DMS53 treated with DMSO at 0.1 percent for 48 hours (cell line): ENCODE measurements around the gene ACVR1B.

Experiments
- DNase-seq: peaks from one replicate; lab custom pipeline; 2025; ENCODE audit not compliant: unreplicated experiment; lab: John Stamatoyannopoulos, UW

The ACVR1B gene

DNA sequence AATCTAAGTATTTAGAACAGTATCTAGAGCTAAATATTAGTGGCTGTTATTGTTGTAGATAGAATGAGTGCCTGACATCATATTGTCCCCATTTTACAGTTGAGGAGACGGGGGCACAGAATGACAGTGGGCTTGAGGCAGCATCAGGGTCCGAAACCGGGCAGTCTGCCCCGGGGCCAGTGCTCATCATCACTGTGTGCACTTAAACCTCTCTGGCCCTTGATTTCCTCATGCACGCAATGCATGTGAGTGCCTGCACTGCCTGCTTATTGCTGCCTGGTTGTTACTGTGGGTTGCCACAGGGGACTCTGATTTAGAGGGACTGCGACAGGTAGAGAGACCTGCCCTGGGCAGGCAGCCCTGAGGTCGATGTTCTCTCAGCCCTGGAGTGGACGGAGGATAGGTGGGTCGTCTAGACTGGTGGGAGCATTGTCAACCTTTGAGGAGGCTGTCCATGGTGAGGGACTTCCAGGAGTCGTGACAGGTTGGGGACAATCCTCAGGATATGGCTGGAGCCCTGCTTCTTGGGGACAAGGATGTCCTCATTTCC, 34.4 kb upstream of the ACVR1B start:
- no peak for DNase-seq

DNA sequence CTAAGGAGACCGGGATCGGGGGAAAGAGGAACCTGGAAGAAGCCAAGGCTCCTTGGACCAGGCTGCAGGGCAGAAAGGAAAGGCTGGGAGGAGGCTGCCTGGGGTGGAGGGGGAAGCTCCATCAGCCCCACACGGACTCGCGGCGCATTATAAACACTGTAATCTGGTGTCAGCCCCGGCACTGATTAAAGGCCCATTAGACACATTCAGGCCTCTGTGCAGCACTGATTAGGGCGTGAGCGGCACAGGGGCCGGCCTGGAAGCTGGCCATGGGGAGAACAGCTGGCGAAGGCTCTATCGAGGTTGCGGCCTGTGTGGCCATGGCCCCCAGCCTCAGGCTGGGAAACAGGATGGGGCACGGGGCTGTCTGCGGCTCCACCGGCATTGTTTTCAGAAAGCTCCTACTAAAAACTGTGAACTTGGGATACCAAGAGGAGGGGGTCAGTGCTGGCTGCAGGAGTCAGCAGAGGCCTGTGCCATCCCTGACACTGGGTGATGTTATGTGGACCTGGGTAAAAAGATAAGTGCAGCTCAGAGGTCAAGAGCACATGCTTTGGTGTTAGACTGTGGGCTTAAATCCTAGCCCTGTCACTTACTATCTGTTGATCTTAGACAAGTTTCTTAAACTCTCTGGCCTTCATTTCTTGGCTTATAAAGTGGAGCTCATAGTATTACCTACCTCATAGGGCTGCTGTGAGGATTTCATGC, 33.6 kb upstream of the ACVR1B start:
- no peak for DNase-seq

DNA sequence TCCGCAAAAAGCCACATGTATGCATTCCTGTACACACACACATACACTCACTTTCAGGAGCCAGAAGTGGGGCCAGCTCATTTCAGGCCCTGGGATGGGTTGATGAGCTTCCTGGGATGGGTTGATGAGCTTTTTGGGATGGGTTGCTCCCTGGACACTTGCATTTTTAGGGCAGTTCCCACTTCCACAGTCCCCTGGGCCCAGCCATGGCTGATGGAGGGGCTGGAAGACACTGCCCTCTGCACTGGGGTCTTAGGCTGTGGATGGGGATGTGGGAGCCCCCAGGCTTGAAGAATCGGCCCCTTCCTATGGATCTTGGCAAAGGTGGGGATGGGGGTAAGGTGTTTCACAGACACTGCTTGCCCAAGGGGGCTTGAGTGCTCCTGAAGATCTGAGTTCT, 31.5 kb upstream of the ACVR1B start:
- no peak for DNase-seq

DNA sequence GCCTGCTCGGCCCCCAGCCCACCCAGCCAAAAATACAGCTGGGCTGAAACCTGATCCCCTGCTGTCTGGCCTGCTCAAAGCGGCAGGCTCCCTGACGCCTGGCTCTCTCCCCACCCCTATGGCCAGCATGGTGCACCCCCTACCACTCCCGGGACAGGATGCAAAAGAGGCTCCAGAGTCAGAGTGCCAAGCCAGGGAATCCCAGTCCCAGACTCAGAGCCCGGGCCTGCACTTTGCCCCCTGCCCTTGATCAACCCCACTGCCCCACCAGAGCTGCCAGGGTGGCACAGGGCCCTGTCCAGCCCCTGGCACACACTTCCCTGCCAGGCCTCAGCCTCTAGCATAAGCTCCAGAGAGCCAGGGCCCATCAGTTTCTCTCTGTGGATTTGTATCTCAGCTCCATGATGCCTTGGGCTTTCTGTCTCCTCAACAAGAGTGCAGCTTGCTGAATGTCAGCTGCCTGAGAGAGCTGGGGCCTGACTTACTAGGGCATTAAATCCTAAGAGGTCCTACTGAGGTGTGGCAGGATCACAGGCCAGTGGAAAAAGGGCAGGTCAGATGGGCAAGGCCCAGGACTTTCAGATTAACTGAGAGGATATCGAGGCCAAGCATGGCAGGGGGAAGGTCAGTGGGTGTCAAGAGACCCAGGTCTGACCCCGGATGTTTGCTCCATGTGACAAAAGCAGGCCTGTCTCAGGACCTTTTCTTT, 30.3 kb upstream of the ACVR1B start:
- no peak for DNase-seq

DNA sequence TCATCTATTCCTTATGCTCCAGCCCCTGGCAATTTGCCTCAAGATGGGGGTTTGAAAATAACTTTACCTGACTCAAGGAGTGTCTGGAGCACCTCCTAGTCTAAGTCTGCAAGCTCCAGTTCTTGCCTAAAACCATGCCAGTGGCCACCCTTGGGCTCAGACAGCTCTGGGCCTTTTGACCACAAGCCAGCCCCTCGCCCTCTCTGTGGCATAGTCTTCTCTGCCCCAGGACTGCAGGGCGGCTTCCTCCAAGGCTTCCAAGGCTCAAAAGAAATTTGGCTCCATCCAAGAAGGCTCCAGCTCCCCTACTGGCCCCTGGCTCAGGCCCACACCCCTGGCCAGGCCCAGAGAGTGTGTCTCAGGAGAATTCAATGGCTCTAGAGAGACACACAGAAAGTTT, 29.4 kb upstream of the ACVR1B start:
- DNase-seq, result no peak

DNA sequence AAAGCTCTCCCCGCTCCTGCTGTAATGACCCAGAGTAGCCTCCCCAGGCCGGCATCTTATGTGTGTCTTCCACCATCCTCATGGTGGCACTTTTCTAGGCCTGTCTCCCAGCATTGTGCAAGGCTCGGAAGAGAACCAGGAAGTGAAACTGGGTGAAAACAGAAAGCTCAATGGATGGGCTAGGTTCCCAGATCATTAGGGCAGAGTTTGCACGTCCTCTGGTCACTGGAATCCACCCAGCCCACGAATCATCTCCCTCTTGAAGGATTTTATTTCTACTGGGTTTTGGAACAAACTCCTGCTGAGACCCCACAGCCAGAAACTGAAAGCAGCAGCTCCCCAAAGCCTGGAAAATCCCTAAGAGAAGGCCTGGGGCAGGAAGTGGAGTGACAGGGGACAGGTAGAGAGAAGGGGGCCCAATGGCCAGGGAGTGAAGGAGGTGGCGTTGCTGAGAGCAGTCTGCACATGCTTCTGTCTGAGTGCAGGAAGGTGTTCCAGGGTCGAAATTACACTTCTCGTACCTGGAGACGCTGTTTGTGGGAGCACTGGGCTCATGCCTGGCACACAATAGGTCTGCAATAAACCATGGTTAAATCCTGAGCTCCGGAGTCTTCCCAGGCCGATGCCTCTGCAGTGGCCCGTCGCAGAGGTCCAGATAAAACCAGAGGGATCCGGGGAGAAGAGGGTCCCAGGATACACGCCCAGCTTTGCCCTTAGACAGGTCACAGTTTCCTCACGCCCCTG, 28.6 kb upstream of the ACVR1B start:
- no peak for DNase-seq

DNA sequence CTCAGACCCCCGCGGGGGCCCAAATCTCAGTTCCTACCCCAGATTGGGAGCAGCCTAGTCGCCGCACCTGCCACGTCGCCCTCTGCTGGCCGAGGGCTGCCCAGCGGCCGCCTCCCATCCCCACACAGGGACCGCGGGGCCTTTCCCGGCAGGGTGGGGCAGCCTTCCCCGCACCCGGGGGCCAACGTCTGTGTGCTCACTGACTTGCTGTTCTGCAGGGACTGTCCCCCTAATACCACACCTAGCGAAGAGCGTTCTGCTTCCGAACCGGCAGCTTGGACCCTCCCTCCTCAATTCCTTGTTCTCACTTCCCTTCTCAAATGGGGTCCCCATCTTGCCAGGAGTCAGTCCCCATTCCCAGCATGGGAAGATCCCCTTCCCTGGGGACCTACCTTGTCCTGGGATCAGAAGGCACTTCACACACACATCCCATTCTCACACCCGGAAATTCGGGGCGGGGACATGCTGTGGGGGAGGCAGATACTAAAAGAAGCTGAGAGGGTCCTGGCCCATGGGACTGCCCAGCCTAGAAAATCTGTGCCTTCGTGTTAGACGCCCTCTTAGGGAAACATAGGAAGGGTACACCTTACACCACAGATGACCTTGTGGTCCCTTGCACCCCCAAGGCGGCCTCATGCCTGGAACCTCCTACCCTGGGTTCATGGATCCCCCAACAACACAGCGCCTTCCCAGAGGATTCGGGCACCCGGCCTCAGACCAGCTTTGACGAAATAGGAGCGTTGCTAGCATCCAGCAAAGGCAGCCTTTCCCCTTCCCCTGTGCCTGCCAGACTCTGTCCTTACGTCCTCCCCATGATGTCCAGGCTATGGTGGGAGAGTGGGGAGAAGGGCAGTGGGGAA, 27.8 kb upstream of the ACVR1B start:
- no peak for DNase-seq

DNA sequence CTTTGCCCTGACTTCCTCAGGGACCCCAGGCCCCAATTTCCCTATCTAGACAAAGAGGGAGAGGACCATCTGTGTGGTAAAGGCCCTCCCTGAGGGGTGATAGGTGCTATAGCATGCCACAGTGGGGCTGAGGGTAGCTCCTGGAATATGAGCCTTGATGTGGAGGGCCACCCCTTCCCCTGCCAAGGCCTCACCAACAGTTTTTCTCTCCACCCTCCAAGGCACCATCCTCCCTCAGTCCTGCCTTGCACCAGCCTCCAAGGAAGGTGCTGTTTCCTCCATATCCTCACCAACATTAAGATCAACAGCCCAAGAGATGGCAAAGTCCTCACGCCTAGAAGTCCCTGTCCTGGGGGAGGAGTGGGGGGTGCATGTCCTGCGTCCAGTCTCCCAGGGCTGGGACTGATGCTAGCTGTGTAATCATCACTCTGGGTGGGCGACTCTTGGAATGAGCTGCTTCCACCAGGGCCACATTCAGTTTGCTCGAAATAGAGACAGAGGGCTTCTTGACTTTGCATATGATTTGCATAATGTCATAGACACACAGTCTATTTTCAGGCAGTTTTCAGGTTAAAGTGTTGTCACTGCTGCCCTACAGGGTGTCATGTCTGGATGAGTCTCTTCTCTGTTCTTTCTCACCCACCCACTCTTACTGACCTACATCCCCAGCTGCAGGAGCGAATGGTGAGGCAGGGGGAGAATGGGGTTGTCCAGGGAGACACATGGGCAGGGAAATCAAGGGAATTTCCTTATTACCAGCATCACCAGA, 26.8 kb upstream of the ACVR1B start:
- DNase-seq, result no peak

DNA sequence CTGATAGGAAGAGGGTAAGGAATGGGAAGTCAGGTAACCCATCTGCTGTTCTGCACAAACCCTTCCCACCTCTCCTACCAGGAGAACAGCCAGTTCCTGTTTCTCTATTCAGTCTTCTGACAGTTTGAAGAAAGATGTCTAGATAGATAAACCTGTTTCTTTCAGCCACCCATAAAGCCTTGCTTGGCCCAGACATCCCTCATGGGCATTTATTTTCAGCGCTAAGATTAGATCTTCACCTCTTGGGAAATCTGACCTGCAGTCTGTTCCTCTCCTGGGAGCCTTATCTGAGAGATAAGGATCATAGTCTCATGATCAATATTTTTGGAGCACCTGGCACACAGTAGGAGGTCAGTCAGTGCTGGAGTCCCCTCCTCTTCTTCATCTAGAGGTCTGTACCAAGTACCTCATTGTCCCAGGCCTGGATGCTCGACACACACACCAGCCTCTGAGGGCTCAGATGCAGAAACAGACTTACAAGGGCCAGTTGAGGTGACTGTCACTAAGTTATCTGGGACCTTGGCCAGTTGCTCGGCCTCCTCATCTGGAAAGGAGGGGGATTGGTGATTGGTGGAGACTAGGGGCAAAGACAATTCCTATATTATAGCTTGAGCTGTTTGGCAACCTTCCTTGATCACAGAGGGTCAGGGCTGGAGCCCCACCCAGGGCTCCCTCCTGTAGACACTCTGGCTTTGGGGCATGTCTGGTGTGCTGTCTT, 26.0 kb upstream of the ACVR1B start:
- no peak for DNase-seq

DNA sequence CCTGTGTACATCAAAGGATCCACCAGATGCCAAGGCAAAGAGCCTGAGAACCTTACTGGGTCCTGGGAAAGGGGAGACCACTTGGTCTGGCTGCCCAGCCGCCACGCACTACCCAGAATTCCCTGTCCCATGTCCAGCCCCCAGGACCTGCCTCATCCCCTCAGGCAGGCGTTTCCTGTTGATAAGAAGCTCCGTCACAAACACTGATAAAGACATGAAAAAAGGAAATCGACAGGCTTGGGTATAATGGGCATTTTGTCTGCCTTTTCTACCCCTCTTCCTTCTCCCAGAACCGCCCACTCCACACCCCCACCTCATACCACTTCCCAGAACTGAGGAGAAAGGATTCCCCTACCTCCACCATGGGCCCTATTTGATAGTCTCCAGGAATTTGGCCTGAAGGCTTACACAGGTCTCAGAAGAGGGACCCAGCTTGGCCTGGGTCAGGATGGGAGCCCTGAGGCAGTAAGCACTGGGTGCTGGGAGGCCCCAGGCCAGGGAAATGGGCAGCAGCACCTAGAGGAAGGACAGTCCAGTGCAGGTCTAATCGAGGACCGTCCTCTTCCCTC, 25.4 kb upstream of the ACVR1B start:
- no peak for DNase-seq

DNA sequence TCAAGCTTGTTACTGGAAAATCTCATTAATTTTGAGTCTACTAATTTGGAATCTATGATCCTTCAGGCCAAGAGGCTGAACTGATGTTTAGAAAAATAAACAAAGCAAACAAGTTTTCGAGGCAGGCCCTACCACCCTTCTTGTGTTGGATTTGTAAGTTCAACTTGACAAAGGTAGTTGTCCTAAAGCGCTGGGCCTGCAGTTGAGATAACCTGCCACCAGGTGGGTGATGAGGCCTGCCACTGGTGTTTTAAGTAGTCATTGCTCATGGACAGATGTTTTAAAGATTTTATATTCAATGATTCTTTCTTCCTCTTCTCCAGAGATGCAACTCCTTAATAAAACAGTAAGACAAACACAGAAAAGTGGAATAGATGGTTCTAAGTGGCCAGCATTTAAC, 24.8 kb upstream of the ACVR1B start:
- DNase-seq, result peak; percentile 31

DNA sequence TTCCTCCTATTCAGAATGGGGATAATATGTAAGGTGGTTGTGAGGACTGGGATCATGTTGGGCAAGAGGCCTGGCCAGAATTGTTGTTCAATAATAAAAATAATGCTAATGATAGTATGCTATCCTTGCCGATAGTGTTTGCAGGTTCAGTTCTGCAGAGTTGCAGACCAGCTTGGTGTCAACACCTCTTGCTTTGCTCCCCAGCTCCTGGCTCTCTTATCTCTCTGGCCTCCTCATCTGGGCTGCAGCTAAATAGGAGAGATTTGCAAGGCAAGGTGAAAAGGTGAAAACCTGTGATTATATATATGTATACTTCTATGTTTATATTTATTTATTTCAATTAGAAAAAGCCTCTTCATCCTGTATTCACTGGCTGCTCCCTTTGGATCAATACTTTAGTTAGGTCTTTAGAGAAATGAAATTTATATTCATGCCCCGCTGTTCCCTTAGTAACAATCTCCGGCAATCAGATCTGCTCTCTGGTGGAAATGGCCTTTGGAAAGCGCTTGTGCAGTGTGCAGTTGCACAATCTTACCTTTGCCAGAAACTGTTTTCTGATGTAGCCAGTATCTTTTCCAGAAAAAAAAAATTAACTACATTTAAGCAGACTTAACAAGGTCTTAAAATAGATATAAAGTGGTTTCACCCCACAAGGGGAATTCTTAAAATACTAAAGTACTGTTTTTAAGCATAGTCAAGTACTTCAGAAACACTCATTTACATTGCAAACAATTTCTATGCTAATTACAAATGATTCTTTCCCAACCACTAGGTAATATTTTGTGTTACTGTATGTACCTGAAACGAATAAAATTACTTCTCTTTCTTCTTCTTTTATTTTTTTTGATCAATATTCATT, 19.1 kb upstream of the ACVR1B start:
- DNase-seq, result no peak

DNA sequence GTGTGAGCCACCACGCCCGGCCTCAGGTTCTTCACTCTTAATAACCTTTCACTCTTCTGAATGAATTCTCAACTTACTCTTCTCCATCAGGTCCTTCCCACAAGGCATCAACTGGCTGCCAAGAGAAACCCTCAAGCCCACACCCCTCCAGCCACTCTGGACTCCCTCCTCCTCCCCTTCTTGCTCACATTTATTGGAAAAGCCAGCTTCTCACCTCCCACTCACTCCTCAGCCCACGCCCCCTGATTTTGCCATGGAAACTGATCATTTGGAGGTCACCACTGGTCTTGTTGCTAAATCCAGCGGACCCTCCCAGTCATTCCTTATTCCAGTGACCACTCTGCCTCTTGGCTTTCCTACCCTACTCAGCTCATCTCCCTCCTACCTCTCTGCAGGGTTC, 17.4 kb upstream of the ACVR1B start:
- DNase-seq, result no peak

DNA sequence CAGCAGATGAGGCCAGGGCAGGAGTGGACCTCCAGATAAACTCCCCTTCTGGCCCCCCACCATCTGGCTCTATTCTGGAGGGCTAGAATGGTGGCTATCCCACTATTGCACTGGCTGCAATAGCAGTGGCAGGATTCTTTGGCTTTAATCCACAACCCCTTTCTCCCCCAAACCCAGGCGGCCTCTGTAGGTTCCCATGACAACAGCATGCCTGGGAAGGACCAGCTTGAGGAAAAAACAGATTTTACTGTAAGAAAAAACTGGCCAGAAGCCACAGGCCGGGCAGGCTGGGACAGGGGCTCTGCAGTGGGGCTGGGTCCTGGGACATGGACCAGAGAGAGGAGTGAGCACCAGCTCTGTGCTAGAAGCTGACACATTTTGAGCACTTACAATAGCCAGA, 13.6 kb upstream of the ACVR1B start:
- DNase-seq, result no peak

DNA sequence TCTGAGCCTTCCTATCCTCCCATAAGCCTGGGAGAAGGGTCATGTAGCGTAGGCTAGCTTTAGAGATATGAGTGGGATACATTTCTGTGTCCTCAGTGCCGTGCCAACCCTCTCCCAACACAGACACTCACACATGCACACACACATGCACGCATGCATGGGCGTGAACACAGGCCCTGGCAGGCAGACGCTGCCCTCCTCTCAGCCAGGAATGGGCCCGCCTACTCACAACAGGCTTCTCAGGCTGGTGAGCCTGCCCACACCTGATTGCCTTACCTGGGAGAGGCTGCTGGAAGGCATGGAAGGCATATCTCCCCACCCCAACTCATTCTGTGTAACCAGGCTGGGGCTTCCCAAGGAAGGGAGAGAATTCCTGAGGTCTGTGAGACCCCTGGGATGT, 12.8 kb upstream of the ACVR1B start:
- DNase-seq, result no peak

DNA sequence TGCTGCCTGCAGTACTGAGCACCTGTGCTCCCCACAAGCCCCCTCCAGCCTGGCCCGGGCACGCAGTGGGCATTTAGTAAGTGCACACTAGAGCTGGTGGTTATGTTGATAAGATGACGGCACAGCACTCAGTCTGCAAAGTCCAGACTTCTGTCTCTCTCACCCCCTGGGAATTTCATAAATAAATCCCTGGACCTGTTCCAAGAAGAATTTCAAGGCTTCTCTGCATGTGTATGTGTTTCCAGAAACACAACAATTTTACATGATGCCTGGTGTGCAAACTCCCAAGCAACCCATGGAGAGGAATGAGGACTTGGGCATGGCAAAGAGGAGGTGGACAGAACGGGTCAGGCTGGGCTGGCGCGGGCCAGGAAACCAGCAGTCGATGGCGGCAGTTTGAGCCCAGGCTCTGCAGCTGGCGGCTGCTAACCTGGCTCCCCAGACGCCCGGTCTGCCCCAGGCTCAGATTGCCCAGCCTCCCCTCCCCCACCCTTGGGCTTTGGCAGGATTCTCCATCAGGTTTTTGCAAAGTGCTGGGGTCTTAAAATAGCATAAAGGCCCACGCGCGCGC, 10.4 kb upstream of the ACVR1B start:
- no peak for DNase-seq

DNA sequence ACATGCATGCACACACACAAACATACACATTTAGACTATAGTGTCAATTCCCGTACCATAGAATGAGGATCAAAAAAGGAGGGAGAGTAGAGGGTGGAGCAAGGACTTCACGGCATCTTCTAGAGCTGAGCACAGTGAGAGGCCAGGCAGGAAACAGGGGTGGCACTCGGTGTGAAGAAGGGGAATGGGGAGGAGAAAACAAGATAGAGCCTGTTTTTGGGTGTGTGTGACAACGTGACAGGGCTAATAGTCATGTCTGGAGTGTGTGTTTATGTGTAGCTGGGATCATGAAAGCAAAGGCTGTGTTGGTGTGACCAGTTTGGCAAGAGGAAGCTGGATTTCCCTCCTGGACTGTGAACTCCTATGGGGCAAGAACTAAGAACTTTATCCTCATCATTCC, 9.9 kb upstream of the ACVR1B start:
- DNase-seq, result no peak

DNA sequence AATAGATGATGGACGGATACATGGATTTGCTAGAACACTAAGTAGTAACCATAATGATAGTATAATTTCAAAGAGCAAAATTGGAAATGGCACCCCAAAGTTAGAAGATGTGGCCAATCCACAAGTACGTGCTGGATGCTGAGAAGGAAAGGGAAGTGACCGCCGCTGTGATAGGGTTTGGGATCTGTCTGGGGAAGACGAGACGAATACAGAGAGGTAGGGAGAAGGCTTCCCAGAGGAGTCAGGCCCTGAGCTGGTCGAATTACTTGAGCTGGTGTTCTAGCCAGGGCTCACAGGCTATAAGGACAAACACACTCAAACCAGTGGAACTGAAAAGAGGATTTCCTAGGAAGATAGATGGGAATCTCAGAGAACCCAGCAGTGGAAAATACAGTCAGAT, 9.4 kb upstream of the ACVR1B start:
- DNase-seq, result no peak
